Omental fat pad (tissue), 4 donors: ENCODE data around the gene GTF2A1. TPM values are rescaled to one million over a fixed set of nuclear protein-coding genes. Genes with fewer than 3 reads are reported as not detected.

Source experiments
- ATAC-seq: fragments of 150-250 bp; one replicate; pipeline ENCODE4 v1.9.1; 2016; ENCODE audit warnings: mild to moderate bottlenecking, moderate library complexity; ENCODE audit not compliant: low FRiP score
- DNase-seq: peaks from one replicate; pipeline ENCODE4 v3.0.0-alpha.2; 2019; ENCODE audit warnings: low spot score
- total RNA-seq, 4 donors: library from RNA; depleted of rRNA; stranded (reverse); fragments of >200 nt; gene quantifications; one replicate each; pipeline ENCODE4 v1.1.0, GENCODE V29; 2016
- TF ChIP-seq, protein P1 (sequence below), 3 donors: fragments of 450-650 bp; IDR thresholded peaks; one replicate each; pipeline ENCODE4 v1.5.1; 2016 to 2017; ENCODE audit warnings: antibody characterized with exemption in 3 of 3, mild to moderate bottlenecking in 3 of 3, moderate library complexity in 2 of 3

Gene GTF2A1
- total RNA-seq, 4 donors from 2014 or later: 17.4 to 32.0 (median 22.8) TPM

DNA sequence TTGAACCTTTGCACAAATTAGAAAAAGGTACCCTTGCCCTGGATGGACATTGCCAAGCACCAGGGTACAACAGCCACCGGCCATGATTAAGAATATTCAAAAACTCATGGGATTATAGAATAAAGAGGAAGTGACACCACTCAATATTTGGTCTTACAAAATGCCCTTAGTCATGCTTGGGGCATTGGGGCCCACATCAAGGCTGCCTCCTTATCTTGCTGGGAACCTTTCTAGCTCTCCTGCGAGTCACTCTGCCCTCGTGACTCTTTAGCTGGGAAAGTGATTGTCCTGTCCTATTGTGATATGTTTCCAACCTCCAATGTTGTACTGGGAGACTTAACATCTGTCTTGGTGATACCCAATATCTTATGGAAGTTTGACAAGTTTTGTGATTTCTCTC is 57.8 kb downstream of the GTF2A1 start:
- DNase-seq: no peak
- ATAC-seq: no peak
- TF ChIP-seq, protein P1, sequence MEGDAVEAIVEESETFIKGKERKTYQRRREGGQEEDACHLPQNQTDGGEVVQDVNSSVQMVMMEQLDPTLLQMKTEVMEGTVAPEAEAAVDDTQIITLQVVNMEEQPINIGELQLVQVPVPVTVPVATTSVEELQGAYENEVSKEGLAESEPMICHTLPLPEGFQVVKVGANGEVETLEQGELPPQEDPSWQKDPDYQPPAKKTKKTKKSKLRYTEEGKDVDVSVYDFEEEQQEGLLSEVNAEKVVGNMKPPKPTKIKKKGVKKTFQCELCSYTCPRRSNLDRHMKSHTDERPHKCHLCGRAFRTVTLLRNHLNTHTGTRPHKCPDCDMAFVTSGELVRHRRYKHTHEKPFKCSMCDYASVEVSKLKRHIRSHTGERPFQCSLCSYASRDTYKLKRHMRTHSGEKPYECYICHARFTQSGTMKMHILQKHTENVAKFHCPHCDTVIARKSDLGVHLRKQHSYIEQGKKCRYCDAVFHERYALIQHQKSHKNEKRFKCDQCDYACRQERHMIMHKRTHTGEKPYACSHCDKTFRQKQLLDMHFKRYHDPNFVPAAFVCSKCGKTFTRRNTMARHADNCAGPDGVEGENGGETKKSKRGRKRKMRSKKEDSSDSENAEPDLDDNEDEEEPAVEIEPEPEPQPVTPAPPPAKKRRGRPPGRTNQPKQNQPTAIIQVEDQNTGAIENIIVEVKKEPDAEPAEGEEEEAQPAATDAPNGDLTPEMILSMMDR (IDR thresholded peaks at IDR 0.05): no peak

DNA sequence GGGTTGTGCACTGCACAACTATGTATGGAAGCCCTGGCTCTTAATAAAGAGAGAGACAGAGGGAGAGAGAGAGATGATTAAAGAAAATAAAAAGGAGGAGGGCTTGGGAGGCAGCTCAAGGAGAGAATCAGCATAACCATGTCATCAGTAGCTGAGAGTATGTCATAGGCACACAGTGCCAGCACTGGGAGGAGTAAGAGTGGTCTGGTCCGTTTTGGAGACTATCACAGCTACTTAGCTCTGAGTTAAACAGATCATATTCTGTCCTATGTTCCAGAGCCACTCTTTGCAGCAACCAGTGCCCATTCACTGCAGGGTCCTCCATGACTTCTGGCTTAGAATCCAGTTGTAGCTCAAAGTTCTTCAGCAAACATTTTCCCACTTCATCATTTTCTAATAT is 59.0 kb downstream of the GTF2A1 start:
- DNase-seq: no peak
- no peak for ATAC-seq
- TF ChIP-seq, protein P1 (IDR thresholded peaks at IDR 0.05): no peak

DNA sequence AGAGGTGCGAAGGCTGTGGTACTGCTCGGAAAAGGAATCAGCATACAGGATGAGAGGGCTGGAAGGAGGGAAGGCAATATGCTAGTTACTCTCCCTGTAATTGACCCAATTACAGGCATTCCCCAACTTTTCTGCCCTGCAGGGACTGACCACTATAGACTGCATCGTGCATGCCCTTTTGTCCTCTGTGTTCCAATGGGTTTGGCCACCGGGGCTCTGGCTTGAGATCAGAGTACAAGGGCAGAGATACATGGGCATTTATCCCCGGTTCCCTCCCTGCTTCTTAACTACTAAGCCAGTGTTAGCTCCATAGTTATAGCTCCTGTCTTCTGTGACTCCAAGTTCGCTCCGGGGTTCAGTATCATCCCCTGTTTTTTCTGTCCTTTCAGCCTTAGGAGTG is 59.7 kb downstream of the GTF2A1 start:
- TF ChIP-seq, protein P1 (IDR thresholded peaks at IDR 0.05): no peak
- DNase-seq (no peak), ATAC-seq (no peak)

GRCh38 chr14:81157431-81157830 is 63.3 kb downstream of the GTF2A1 start:
- no peak for ATAC-seq
- no peak for DNase-seq
- TF ChIP-seq, protein P1 (IDR thresholded peaks at IDR 0.05): no peak

DNA sequence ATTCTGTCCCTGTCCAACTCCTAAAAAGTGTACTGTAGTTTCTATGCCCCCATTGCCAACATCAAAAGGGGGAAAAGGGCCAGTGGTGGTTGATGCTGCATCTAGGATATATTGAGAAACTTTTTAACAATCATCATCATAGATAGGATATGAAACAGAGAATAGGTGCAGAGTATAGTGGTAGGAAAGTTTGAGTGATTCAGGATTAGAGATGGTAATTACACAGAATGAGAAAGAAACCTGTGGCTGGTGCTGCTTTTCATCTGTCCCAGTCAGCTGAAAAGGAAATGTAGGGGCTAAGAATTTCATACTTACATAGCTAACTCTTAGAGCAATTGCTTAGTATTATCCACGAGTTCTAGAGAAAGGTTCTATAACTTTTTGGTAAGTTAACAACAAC is 67.6 kb downstream of the GTF2A1 start:
- TF ChIP-seq, protein P1 (IDR thresholded peaks at IDR 0.05): no peak
- ATAC-seq: no peak

GRCh38 chr14:81148635-81149034 is 72.1 kb downstream of the GTF2A1 start:
- TF ChIP-seq, protein P1 (IDR thresholded peaks at IDR 0.05): no peak
- ATAC-seq: no peak

More for the DNA sequence above, 67.6 kb downstream of the GTF2A1 start:
- DNase-seq: no peak

DNA sequence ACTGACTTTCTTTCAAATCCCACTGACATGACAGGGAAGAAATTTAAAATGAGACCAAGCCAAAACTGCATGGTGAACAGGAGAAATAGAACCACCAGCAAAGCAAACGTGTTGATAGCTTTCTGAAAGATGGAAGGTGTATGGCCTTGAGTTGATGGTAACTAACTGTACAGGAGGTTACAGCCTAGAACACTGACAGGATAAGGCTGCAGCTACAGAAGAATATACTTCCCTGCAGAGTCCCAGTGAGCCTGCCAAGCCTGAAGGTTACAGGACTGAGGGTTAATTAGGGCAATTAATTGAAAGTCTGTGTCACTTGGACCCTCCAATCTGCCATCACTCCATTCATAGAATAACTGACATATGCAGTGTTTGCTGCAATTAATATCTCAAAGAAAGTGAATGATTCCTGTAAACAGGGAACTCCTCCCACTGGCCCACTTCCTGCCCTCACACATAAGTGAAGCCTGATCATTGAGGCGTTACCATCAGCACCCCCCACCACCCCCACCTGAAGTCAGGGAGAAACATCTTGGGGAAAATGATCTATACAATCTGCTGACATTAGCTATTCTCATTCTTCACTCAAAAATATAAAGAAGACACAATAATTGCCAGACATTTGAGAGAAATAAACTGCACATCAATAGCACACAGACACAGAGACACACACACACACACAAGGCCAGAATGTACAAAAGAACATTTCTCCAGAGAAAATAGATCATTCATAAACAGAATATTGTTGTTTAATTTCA is 73.4 kb downstream of the GTF2A1 start:
- DNase-seq (no peak), ATAC-seq (no peak)
- TF ChIP-seq, protein P1 (IDR thresholded peaks at IDR 0.05): no peak

More at GRCh38 chr14:81148635-81149034, 72.1 kb downstream of the GTF2A1 start:
- DNase-seq: no peak
